CD4-positive, alpha-beta T cell treated with Interleukin-4 for 4 hours (primary cell): ENCODE measurements around the gene EMSY.

ENCODE experiments used
- DNase-seq: peaks from one replicate; pipeline ENCODE4 v3.0.0-alpha.2; 2020

EMSY gene

DNA sequence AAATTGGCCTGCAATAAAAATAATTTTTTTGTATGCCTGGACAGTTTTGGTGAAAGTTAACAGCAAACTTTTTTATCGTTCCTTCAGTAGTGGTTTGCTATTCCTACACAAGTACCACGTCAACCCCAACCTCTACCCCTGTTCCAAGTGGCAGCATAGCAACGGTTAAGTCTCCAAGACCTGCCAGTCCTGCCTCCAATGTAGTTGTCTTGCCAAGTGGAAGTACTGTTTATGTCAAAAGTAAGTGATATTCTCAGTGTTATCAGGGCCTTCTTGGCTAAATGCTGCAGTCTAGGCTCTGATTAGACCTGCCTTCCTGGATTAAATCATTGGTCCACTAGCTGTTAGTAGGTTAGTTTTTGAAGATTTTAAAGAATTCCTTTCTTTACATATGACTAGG, 15.0 kb downstream of the EMSY start:
- no peak for DNase-seq

DNA sequence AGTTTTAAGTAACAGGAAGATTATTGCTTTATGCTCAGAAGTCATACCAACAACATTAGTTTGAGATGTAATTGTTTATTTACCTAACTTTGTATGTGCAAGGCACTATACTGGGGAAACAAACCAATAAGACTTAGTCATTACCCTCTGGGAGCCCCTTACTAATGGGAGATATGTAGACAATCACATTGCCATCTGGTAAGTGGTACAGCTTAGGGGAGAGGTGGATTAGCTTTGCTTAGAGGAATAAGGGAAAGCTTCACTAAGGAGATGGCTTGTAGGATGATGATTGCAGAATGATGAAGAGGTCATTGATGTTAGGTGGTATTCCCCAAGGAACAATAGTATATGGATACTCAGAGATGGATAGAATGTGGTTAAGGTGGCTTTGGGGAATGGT, 17.5 kb downstream of the EMSY start:
- no peak for DNase-seq

DNA sequence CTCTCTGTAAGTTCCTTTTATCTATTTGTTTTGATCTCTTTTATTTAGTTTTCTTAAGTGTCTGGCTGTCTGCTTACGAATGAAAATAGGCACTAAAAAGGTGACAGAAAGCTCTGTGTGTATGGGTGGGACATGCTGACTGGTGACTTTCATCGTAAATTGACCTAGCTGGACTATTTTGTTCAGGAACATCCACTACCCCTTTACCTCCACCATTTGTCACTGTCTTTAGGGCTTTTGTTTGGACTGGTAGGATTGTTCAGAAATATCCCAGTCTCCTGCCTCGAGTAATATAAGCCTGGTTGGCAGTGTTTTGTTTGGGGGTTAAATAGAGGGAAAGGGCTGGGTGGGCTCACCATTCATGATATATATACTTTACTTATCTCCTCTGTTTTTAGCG, 20.9 kb downstream of the EMSY start:
- no peak for DNase-seq

DNA sequence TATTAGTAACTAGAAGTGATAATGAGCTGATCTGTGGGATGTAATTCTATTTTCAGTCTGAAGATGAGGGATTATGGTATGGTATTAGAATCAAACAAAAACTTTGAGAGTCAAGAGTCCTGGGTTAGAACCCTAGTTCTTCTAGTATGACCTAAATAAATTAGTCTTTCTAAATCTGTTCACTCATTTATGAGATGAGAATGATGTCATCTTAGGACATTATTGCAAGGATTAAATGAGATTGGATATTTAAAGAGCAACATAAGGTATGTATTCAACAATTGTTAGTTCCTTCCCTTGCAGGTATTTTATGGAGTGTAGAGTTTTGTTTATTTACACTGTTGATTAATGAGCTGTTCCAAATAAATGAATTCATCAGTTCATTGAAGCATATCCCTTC, 21.8 kb downstream of the EMSY start:
- DNase-seq = no peak

DNA sequence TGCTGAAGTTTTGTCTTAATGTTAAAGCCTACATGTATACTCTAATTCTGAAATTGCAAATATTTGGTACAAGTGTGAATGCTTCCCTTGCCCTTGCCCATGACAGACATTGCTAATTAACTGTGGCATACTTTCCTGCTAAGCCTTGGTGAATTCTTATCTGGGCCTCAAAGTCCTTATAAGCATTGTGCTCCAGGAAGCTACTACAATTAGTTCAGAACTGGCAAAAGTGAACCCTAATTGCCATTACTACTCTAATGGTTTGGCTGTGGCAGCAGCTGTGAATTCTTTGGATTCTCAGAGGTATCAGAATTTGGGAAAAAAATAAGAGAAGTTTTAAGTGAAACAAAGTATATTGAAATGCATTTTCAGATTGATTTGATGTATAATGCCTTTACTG, 24.3 kb downstream of the EMSY start:
- DNase-seq = no peak

DNA sequence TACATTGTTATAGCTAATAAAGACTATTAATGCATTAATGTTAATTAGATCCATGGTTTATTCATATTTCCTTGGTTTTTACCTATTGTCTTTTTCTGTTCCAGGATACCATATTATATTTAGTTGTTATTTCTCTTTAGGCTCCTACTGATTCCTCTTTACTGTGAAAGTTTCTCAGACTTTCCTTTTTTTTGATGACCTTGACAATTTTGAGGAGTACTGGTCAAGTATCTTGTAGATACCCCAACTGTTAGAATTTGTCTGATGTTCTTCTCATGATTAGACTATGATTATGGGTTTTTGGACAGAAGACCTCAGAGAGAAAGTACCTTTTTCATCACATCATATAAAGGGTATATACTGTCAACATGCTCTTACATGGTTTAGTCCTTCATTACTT, 26.6 kb downstream of the EMSY start:
- no peak for DNase-seq

DNA sequence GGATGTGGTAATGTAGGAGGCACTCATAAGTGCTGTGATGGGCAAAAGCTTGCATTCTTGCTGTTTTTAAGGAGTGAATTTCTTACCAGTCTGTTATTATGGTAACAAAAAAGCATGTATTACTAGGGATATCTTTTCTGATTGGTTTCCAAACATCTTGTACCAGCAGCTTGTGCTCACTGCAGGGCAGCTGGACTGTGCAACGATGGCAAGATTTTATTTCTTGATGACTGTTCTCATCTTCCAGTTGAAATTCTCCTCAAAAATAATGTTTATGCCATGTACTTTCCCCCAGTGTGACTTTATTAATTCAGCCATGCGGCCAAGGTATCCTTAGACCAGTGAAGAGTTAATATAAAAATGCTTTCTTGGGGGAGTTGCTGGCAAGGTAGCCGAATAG, 35.4 kb downstream of the EMSY start:
- DNase-seq = no peak

DNA sequence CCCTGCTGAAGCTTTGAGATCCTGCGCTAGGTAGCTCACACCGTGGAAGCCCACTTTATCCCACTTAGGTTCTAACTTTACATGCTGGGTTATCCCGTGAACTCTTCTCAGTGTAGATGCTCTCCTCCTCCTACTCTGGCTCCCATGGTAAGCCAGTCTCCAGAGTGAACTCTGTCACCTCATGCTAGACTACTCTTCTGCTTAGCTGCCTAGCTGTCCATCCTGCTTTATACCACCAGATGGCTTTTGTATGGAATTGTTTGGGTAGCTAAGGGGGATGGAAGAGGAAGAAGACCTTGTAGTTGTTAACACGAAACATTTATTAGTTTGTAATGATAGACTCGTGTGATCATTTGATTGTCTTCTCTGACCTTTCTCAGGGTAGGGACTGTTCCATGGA, 46.8 kb downstream of the EMSY start:
- no peak for DNase-seq

DNA sequence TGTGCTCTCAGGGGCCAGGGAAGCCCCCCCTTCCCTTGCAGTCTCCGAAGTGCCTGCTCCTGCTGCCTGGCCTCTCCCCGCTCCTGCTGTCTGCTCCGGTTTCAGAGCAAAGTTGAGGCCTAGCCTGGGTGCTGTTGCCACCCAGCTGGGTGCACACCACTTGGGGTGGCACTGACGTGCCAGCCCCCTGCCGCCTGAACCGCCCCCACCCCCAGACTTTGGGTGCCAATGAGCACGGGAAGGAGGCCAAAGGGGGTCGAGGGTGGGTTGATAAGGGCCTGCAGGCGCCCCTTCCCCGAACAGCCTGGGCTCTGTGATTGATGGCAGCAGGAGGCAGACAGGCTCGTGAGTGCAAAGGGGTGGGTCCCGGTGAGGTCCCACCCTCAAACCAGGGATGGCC, 48.2 kb downstream of the EMSY start:
- no peak for DNase-seq

DNA sequence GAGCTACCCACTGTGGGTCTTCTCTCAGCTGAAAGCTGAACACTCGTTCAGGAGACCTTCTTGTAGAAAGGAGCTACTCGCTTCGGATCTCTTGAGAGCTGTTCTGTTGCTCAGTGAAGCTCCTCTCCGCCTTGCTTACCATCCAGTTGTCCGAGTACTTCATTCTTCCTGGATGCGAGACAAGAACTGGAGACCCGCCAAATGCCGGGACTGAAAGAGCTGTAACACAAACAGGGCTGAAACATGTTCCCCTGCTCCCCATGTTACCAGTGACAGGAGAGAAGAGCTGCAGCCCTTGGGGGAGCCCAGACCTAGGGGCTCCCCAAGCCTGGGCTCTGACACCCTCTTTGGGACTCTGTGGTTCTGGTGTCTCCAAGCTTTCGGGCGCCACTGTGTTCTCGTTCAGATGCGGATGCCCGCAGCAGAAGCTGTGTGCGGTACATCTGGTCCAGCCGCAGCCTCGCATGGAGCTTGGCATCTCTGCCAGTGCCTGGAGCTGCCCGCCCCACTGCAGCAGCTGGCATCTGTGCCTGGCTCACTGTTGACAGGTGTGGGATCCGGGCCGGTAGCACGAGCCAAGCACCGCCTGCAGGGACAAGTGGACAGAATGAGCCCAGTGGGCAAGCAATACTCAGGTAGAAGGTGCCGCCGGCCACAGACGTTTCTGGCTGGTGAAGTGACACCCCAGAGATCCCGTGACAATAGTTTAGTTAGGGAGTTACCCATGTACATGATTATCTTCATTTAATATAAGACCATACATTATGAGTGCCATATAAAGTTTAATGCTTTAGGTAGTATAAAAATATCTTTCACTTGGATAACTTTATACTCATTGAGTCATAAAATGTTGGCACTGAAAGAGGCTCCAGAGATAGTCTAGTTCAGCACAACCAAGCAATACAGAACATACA, 49.1 kb downstream of the EMSY start:
- DNase-seq = no peak

DNA sequence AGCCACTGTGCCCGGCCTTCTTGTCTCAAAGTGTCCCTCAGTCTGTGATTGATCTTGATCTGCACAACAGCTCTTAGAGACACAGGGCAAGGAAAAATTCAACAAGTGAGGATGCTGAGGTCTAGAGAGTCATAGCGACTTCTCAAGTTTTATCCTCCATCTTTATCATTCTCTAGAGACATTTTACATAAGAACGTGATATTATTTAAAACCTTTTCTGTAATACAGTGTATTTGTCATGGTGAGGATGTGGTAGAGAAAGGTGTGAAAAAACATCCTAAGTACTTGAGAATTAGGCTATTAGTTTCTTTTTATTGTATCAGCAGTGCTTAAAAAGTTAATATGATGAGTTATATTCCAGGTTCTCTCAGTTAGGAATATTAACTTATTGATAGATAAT, 50.2 kb downstream of the EMSY start:
- DNase-seq = peak; percentile 28

DNA sequence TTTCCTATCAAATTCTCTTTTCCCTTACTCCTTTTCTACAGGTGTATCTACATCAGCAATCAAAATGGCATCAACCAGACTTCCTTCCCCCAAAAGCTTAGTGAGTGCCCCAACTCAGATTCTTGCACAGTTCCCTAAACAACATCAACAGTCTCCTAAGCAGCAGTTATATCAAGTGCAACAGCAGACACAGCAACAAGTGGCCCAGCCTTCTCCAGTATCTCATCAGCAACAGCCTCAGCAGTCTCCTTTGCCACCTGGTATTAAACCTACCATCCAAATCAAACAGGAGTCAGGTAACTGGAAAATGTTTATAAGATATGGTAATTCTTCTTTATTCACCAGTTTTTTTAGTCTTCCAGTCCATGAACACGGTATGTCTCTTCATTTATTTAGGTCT, 51.4 kb downstream of the EMSY start:
- no peak for DNase-seq

DNA sequence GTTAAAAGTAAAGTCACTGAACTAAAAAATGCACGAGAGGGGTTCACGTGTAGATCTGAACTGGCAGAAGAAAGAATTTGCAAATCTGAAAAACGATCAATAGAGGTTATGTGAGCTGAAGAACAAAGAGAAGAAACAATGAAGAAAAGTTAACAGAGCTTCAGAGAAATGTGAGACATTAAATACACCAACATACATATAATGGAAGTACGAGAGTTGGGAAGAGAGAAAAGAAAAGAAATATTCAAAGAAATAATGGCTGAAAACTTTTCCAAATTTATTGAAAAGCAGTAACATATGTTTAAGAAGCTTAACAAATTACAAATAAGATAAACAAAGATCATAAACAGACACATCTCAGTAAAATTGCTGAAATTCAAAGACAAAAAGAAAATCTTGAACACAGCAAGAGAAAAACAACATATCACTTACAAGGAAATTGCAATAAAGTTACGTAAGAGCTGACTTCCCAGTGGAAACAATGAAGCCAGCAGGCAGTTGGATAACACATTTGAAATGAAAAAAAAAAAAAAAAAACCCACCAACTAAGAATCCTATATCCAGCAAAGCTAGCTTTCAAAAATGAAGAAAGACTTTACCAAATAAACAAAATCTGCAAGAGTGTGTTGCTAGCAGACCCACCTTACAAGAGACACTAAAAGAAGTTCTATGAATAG, 56.8 kb downstream of the EMSY start:
- DNase-seq = no peak

DNA sequence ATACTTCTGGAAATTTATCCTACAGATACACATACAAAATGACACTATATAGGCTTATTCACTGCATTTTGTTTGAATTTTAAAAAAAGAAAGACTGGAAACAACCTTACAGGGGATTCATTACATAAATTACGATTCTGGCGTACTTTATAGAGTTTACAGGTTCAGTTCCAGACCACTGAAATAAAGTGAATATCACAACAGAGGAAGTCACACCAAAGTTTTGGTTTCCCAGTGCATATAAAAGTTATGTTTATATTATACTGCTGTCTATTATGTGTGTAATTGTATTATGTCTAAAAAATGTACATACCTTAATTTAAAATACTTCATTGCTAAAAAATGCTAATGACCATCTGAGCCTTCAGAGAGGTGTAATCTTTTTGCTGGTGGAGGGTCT, 62.0 kb downstream of the EMSY start:
- no peak for DNase-seq

DNA sequence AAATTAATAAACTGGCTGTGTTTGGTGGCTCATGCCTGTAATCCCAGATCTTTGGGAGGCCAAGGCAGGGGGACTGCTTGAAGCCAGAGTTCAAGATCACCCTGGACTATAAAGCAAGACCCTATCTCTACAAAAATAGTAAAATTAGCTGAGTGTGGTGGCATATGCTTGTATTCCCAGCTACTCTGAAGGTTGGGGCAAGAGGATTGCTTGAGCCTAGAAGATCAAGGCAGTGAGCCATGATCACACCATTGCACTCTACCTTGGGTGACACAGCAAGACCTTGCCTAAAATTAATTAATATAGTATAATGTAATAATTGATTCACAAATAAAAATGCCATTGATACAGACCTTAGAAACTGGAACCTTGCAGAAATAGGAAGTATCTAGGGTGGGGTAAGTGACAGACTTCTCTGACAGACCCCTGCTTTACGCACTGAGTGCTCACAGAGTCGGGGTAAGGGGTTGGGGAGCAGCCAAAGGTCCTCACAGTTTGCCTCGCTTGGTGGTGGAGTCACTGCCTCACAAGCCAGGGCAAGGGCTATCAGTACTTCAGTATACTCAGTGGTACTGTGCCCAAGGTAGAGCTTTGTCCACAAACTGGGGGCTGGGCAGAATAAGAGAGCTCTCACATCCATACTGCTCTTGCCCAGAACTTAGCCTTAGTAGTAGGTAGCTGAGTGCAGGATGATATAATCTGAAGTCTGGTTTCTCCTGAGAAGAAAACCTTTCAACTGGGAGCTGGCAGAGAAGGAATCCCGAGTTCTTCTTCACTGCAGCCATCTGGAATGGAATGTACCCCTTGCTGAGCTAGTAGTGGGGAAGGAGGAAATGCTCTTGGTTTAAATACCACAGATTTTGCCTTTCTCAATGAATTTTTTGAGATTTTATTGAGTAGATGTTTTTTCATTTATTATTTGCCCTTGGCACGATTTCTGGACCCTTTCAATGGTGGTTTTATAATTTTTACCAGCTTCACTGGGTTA, 65.5 kb downstream of the EMSY start:
- DNase-seq = no peak

DNA sequence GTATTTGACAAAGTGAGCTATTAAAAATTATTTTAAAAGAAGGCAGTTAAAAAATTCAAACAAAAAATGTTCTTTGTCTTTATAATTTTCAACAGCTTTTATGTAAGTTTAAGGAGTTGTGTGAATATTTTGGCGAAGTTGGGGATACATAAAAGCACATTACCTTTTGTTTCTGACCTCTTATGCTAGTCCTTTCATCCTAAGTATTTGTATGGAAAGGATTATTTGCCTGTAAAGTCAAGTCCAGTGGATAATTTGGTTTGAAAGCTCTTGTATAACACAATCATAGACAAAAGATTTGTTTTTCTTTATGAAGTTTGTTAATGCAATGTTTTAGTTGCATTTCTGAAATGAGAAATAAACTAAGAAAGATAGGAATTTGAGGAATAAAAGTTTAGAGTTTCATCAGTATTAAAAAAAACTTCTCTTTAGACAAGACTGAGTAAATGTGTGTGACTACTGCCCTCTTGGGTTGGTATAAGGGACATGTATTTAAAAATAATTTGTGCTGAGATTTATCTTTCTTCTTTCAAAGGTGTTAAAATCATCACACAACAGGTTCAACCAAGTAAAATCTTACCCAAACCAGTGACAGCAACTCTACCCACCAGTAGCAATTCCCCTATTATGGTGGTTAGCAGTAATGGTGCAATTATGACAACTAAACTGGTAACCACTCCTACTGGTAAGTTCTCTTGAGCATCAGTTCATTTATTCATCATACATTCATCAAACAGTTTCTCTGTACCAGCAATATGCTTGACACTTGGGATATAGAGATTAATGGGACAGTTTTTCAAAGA, 68.2 kb downstream of the EMSY start:
- DNase-seq = no peak

DNA sequence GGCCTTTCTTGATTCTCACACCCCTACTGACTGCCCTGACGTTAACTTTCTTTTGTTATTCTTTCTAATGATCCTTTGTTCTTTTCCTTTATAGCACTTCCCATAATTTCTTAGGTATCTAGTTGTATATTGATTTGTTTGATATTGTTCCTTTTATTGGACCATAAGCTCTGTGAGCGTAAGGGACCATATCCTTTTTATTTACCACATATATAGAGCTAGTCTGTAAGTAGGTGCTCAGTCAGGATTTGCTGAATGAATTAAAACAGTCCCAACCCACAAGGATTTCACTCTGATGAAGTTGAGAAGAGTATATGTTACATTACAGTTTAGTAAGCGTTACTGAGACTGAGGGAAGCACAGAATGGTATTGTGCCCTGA, 68.8 kb downstream of the EMSY start:
- DNase-seq = no peak

DNA sequence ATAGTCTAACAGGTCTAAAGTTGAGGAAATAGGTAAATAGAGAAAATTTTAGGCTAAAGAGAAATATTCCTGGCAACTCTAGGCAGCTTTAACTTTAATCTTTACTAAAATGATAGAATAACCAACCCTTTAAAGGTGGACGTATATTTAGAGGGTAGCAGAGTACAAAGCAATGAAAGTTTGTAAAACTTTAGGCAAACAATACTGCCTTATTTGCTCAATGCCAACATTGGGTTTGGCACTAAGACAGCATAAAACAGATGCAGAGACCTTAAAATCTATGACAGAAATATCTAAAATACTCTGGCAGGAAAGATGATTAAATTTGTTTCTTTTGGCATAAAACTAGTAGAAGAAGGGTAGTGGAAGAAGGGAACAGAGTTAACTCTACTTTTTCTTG, 70.7 kb downstream of the EMSY start:
- no peak for DNase-seq

DNA sequence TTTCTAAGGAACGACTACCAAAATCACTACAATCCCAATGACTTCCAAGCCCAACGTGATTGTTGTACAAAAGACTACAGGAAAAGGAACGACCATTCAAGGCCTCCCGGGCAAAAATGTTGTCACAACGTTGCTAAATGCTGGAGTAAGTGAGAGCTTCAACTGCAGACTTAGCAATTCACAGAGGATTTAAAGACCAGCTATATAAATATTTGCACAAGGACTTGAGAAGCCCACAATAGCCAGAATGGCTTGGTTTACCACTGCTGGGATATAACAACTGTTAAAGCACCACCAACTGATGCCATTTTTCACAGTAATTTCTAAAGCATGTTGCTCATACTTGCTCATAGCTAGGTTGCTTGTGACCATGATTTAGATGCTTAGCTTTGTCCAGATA, 78.3 kb downstream of the EMSY start:
- no peak for DNase-seq

DNA sequence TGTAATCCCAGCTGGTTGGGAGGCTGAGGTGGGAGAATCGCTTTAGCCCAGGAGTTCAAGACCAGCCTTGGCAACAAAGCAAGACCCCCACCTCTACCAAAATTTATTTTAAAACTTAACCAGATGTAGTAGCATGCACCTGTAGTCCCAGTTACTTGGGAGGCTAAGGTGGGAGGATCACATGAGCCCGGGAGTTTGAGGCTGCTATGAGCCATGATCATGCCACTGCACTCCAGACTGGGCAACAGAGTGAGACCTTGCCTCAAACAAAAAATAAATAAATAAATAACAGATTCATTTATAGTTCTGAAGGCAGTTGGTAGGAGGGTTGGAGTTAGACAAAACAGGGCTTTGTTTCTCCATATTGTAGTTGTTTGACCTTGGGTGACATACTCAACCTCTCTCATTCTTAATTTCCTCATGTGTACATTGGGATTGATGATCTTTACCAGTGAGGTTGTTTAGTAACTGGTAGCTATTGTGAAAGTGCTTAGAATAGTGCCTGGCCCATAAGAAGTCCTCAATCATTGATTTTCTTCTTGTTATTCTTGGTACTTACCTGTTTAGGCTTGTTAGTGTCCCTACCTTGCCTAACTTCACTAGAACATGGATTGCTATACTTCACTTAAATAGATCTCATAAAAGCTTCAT, 79.1 kb downstream of the EMSY start:
- DNase-seq = no peak

DNA sequence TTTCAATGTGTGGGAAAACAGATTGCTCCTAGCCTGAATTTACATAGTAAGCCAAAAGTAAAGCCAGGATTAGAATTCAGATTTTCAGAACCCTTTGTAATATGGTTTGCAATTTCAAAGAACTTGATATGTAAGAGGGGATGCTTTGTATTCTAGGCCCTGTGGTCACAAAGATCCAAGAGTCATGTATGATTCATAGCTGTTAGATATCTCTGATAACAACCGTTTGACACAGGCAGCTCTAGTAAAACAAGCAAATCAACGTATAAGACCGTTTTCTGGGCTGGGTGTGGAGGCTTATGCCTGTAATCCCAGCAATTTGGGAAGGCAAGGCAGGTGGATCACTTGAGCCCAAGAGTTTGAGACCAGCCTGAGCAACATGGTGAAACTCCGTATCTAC, 79.6 kb downstream of the EMSY start:
- DNase-seq = no peak

DNA sequence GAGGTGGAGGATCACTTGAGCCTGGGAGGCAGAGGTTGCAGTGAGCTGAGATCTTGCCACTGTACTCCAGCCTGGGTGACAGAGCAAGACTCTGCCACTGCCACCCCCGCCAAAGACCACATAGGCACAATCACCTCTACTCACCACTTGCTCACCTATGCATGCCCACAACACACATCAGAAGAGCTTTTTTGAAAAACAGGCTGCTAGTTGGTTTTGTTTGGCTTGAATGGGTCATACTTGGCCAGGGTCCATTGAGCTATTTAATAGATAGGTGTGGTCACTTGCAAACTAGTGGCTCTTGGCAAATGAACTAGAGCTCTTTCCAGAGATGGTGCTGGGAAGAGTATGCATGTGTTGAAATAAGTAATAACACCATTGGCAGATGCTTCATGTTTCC, 80.1 kb downstream of the EMSY start:
- DNase-seq = no peak
